ENCODE measurements around the gene SUV39H2. TPM values are rescaled to one million over a fixed set of nuclear protein-coding genes. Genes with fewer than 3 reads are reported as not detected.
"Not testable (repeated sequence)": the region's sequence is repeated elsewhere in the genome, so short reads cannot be mapped to it uniquely, and the experiment has no call there.

The SUV39H2 gene
- polyA plus RNA-seq, 1 experiment: 9.0 TPM

DNA sequence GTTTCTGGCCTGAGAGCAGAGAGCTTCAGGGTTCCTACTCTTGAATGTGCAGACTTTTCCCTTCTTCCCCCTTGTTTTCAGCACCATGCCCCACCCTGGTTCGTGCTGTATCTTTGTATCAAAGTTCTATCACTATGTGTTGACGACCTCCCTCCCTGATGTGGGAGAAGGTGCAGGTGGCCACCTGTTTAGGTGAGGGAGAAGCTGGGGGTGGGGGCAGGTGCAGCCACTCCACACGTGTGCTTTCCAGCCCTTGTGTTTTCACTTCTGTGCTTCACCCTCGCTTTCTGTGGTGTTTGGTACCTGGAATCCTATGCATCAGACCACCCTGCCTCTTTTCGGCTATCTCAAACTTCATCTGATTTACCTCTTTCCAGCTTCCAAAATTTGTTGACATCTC is 19.6 kb upstream of the SUV39H2 start:
- ChIA-PET POLR2A (no interaction called here), CTCF (no interaction called here)
- no peaks in the 10 kb centered on the region for H3K9me3 ChIP-seq (ENCODE audit: control insufficient read depth, insufficient read depth, low read length)
- TF ChIP-seq, protein P1, sequence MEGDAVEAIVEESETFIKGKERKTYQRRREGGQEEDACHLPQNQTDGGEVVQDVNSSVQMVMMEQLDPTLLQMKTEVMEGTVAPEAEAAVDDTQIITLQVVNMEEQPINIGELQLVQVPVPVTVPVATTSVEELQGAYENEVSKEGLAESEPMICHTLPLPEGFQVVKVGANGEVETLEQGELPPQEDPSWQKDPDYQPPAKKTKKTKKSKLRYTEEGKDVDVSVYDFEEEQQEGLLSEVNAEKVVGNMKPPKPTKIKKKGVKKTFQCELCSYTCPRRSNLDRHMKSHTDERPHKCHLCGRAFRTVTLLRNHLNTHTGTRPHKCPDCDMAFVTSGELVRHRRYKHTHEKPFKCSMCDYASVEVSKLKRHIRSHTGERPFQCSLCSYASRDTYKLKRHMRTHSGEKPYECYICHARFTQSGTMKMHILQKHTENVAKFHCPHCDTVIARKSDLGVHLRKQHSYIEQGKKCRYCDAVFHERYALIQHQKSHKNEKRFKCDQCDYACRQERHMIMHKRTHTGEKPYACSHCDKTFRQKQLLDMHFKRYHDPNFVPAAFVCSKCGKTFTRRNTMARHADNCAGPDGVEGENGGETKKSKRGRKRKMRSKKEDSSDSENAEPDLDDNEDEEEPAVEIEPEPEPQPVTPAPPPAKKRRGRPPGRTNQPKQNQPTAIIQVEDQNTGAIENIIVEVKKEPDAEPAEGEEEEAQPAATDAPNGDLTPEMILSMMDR (IDR thresholded peaks at IDR 0.05; ENCODE audit: low read depth, low read length): no peak
- H3K4me3 ChIP-seq (ENCODE audit: low read depth, low read length): no peak overlapping the region
- DNase-seq (ENCODE audit: low read depth, low spot score): no peak
- no peaks in the 10 kb centered on the region for H3K27me3 ChIP-seq (ENCODE audit: control insufficient read depth, insufficient read depth, low read length)
- H3K27ac ChIP-seq (ENCODE audit: low read depth, low read length): no peak overlapping the region

DNA sequence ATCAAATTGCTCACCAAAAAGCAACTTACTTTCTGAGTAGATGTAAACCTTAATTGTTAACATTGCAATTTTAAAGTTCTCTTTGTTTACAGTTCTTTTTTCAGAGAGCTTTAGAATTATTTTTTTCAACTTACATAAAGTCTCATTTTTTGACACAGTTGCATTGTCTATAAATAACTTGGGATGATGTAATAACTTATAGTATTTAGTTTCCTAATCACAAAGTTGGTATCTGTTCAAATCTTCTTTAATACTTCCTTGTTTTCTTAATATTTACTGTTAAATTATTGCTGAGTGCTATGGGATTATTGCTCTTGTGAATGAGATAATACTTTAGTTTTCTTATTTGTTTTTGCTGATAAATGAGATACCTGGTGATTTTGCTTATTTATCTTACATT is 18.9 kb upstream of the SUV39H2 start:
- Histone ChIP-seq H3K27ac (ENCODE audit: low read depth, low read length) (no peak overlapping the region), H3K27me3 (ENCODE audit: control insufficient read depth, insufficient read depth, low read length) (no peaks in the 10 kb centered on the region), H3K9me3 (ENCODE audit: control insufficient read depth, insufficient read depth, low read length) (no peaks in the 10 kb centered on the region), H3K4me3 (ENCODE audit: low read depth, low read length) (no peak overlapping the region)
- POLR2A ChIA-PET: no interaction called here
- DNase-seq (ENCODE audit: low read depth, low spot score): no peak
- TF ChIP-seq, protein P1 (IDR thresholded peaks at IDR 0.05; ENCODE audit: low read depth, low read length): no peak
- CTCF ChIA-PET: interaction anchor here (0.9 kb wide), 1 partner anchor 361 kb away, joined by 3 read pairs; no protein-coding TSS in a partner anchor

DNA sequence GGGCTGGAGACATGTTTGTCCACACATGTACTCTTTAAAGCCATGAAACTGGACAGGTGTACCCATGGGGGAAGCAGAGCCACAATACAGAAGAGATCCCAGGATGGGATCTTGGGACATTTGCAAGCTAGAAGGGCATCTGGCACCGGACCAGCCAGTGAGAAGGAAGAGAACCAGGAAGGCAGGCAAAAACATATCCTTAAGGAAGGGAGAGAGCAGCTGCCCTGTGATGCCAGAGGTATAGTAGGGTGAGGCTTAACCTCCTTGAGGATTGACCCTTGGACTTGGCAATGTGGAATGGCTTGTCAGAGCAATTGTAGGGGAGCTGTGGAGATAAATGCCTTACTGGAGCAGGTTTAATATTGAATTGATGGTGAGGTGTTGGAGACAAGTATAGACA is 17.9 kb upstream of the SUV39H2 start:
- ChIA-PET CTCF (no interaction called here), POLR2A (no interaction called here)
- DNase-seq (ENCODE audit: low read depth, low spot score): no peak
- TF ChIP-seq, protein P1 (IDR thresholded peaks at IDR 0.05; ENCODE audit: low read depth, low read length): no peak
- H3K4me3 ChIP-seq (ENCODE audit: low read depth, low read length): no peak overlapping the region
- H3K27me3 ChIP-seq (ENCODE audit: control insufficient read depth, insufficient read depth, low read length): no peaks in the 10 kb centered on the region
- no peaks in the 10 kb centered on the region for H3K9me3 ChIP-seq (ENCODE audit: control insufficient read depth, insufficient read depth, low read length)
- no peak overlapping the region for H3K27ac ChIP-seq (ENCODE audit: low read depth, low read length)

DNA sequence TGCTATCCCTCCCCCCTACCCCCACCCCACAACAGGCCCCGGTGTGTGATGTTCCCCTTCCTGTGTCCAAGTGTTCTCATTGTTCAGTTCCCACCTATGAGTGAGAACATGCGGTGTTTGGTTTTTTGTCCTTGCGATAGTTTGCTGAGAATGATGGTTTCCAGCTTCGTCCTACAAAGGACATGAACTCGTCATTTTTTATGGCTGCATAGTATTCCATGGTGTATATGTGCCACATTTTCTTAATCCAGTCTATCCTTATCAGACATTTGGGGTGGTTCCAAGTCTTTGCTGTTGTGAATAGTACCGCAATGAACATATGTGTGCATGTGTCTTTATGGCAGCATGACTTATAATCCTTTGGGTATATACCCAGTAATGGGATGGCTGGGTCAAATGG is 14.2 kb upstream of the SUV39H2 start:
- DNase-seq (ENCODE audit: low read depth, low spot score); CTCF ChIA-PET; H3K9me3 ChIP-seq (ENCODE audit: control insufficient read depth, insufficient read depth, low read length); POLR2A ChIA-PET; H3K27me3 ChIP-seq (ENCODE audit: control insufficient read depth, insufficient read depth, low read length); H3K4me3 ChIP-seq (ENCODE audit: low read depth, low read length); H3K27ac ChIP-seq (ENCODE audit: low read depth, low read length): not testable (repeated sequence)

DNA sequence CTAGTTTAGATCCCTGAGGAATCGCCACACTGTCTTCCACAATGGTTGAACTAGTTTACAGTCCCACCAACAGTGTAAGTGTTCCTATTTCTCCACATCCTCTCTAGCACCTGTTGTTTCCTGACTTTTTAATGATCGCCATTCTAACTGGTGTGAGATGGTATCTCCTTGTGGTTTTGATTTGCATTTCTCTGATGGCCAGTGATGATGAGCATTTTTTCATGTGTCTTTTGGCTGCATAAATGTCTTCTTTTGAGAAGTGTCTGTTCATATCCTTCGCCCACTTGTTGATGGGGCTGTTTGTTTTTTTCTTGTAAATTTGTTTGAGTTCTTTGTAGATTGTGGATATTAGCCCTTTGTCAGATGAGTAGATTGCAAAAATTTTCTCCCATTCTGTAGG is 13.8 kb upstream of the SUV39H2 start:
- POLR2A ChIA-PET; DNase-seq (ENCODE audit: low read depth, low spot score); H3K4me3 ChIP-seq (ENCODE audit: low read depth, low read length); CTCF ChIA-PET; H3K27me3 ChIP-seq (ENCODE audit: control insufficient read depth, insufficient read depth, low read length); H3K27ac ChIP-seq (ENCODE audit: low read depth, low read length); H3K9me3 ChIP-seq (ENCODE audit: control insufficient read depth, insufficient read depth, low read length): not testable (repeated sequence)

DNA sequence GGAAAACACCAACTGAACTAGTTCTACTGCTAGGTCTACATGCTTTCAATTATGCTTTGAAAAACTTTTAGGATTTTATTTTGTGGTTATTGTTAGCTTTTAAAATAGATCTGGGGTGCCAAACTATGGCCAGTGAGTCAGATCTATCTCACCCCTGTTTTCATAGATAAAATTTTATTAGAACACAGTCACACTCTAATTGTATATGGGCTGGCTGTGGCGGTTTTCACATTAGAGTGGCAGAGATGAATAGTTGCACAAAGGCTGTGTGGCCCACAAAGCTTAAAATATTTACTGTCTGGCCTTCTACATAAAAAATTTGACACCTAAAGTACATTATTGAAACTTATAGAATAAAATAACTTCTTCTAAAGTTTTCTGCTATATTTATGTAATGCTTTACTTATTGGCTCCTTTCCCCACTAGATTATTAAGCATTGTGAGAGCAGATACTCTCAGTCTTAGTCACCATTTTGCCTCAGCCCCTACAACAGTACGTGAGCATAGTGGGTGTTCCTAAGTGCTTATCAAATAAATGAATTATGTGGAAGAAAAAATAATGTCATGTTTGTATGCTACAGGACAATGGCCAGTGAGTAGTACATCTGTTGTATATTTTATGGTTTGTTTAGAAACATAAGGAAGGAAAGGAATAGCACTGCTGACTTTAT is 5.4 kb upstream of the SUV39H2 start:
- ChIA-PET POLR2A (no interaction called here), CTCF (no interaction called here)
- no peaks in the 10 kb centered on the region for H3K27me3 ChIP-seq (ENCODE audit: control insufficient read depth, insufficient read depth, low read length)
- H3K27ac ChIP-seq (ENCODE audit: low read depth, low read length): no peak overlapping the region
- H3K4me3 ChIP-seq (ENCODE audit: low read depth, low read length): no peak overlapping the region
- TF ChIP-seq, protein P1 (IDR thresholded peaks at IDR 0.05; ENCODE audit: low read depth, low read length): no peak
- no peak for DNase-seq (ENCODE audit: low read depth, low spot score)
- no peaks in the 10 kb centered on the region; the same call in 1 of the 2 replicates for H3K9me3 ChIP-seq (ENCODE audit: control insufficient read depth, insufficient read depth, low read length)

Measured in AG04450 (cell line).